H1 (cell line): ENCODE results near the gene GAK. TPM values are rescaled to one million over a fixed set of nuclear protein-coding genes. Genes with fewer than 3 reads are reported as not detected.

ENCODE experiments used
- CTCF ChIA-PET: fragments of 300-600 bp; sonication (Branson Sonifier 250); formaldehyde crosslinking; loops from one replicate; lab custom pipeline; 2021; ENCODE audit not compliant: partially characterized antibody; lab: Charles Lee
- POLR2A ChIA-PET: fragments of 300-600 bp; sonication (Branson Sonifier 250); formaldehyde crosslinking; loops from one replicate; lab custom pipeline; 2021; ENCODE audit warnings: inconsistent platforms; ENCODE audit not compliant: partially characterized antibody; lab: Charles Lee
- DNase-seq, 2 experiments: peaks; one replicate each; pipeline versions ENCODE4 v3.0.0 to v3.0.0-alpha.2; 2010 to 2022; ENCODE audit warnings: low spot score in 2 of 2, low read depth in 1 of 2, mixed read lengths in 1 of 2
- FAIRE-seq: peaks from 2 replicates; lab custom pipeline; 2011; peaks lifted over from hg19 to GRCh38; lab: Jason Lieb, UNC
- H2AFZ ChIP-seq: 2 replicates; pipeline ENCODE4 v1.8.1; 2012; ENCODE audit warnings: low read length, inconsistent platforms
- H2AK5ac ChIP-seq: 2 replicates; pipeline ENCODE4 v1.6.1; 2013; ENCODE audit warnings: low read depth, low read length
- H2BK120ac ChIP-seq: replicated peaks from 2 replicates; pipeline ENCODE3; 2013; ENCODE audit warnings: low read depth, low read length, inconsistent platforms
- H2BK12ac ChIP-seq: 2 replicates; pipeline ENCODE4 v1.6.1; 2013; ENCODE audit warnings: low read depth, low read length
- H2BK15ac ChIP-seq: 2 replicates; pipeline ENCODE4 v1.6.1; 2013; ENCODE audit warnings: low read length
- H2BK20ac ChIP-seq: 2 replicates; pipeline ENCODE4 v1.6.1; 2013; ENCODE audit warnings: low read length
- H2BK5ac ChIP-seq: 2 replicates; pipeline ENCODE4 v1.6.1; 2013; ENCODE audit warnings: low read depth, low read length
- H3K14ac ChIP-seq: 2 replicates; pipeline ENCODE4 v1.6.1; 2013; ENCODE audit warnings: inconsistent platforms; ENCODE audit not compliant: insufficient read length
- H3K18ac ChIP-seq: 2 replicates; pipeline ENCODE4 v1.6.1; 2013; ENCODE audit warnings: low read length; ENCODE audit errors: extremely low read depth
- H3K23ac ChIP-seq: 2 replicates; pipeline ENCODE4 v1.6.1; 2013; ENCODE audit warnings: inconsistent platforms; ENCODE audit not compliant: insufficient read length
- H3K23me2 ChIP-seq: 2 replicates; pipeline ENCODE4 v1.6.1; 2013; ENCODE audit warnings: low read depth, low read length
- H3K27ac ChIP-seq: 2 replicates; pipeline ENCODE4 v1.6.1; 2011; ENCODE audit warnings: low read depth, low read length, inconsistent platforms
- H3K27me3 ChIP-seq, 4 experiments: replicated peaks in 1 of 4; 1 replicate in 1 of 4; 2 replicates in 3 of 4; pipeline versions ENCODE4 v1.6.1 to v1.8.1; 2011 to 2013; ENCODE audit warnings: low read length in 3 of 4, mild to moderate bottlenecking in 3 of 4, inconsistent platforms in 2 of 4, mixed read lengths in 2 of 4, moderate library complexity in 1 of 4; ENCODE audit not compliant: control insufficient read depth in 3 of 4, insufficient read depth in 3 of 4; ENCODE audit errors: extremely low read depth in 1 of 4
- H3K36me3 ChIP-seq, 4 experiments: 2 replicates each; pipeline versions ENCODE4 v1.6.1 to v1.8.1; 2011 to 2013; ENCODE audit warnings: mild to moderate bottlenecking in 4 of 4, low read length in 3 of 4, moderate library complexity in 2 of 4, control low read depth in 1 of 4, inconsistent platforms in 1 of 4; ENCODE audit not compliant: insufficient read depth in 4 of 4, control insufficient read depth in 2 of 4
- H3K4ac ChIP-seq: replicated peaks from 2 replicates; pipeline ENCODE3; 2013; ENCODE audit warnings: low read length, low read depth, mixed read lengths, inconsistent platforms; ENCODE audit not compliant: insufficient read length
- H3K4me1 ChIP-seq, 4 experiments: replicated peaks in 1 of 4; 1 replicate in 1 of 4; 2 replicates in 3 of 4; pipeline versions ENCODE4 v1.6.1 to v1.8.1; 2011 to 2013; ENCODE audit warnings: low read length in 3 of 4, inconsistent platforms in 2 of 4, mixed read lengths in 1 of 4; ENCODE audit not compliant: insufficient read depth in 4 of 4, control insufficient read depth in 3 of 4
- H3K4me2 ChIP-seq, 2 experiments: 2 replicates each; pipeline versions ENCODE4 v1.6.1 to v1.8.1; 2011 to 2013; ENCODE audit warnings: low read depth in 2 of 2, low read length in 2 of 2, control low read depth in 1 of 2, inconsistent platforms in 1 of 2, mild to moderate bottlenecking in 1 of 2; ENCODE audit not compliant: insufficient read depth in 1 of 2
- H3K4me3 ChIP-seq, 4 experiments: fragments of 200-600, 300-600 bp in 1 of 4; sonication (generic), shearing (Covaris generic), sonication (Bioruptor Twin) in 1 of 4; 2 replicates each; pipeline versions ENCODE4 v1.5.1 to v1.8.1; 2011 to 2016; ENCODE audit warnings: low read length in 4 of 4, low read depth in 3 of 4, control low read depth in 2 of 4, inconsistent platforms in 2 of 4, mild to moderate bottlenecking in 2 of 4, mixed read lengths in 1 of 4, moderate library complexity in 1 of 4; ENCODE audit not compliant: insufficient read depth in 2 of 4; ENCODE audit errors: extremely low read depth in 1 of 4
- H3K56ac ChIP-seq: replicated peaks from 2 replicates; pipeline ENCODE3; 2013; ENCODE audit warnings: low read depth, mild to moderate bottlenecking, mixed read lengths, low read length, inconsistent platforms; ENCODE audit not compliant: insufficient read length
- H3K79me1 ChIP-seq: 2 replicates; pipeline ENCODE4 v1.6.1; 2013; ENCODE audit warnings: low read depth, low read length, control low read depth
- H3K79me2 ChIP-seq, 2 experiments: 2 replicates each; pipeline versions ENCODE4 v1.6.1 to v1.8.1; 2012 to 2013; ENCODE audit warnings: low read length in 2 of 2, mild to moderate bottlenecking in 2 of 2, inconsistent platforms in 1 of 2; ENCODE audit not compliant: insufficient read depth in 2 of 2, control insufficient read depth in 1 of 2
- H3K9ac ChIP-seq, 4 experiments: replicated peaks in 1 of 4; 1 replicate in 1 of 4; 2 replicates in 3 of 4; pipeline versions ENCODE4 v1.6.1 to v1.8.1; 2011 to 2013; ENCODE audit warnings: low read depth in 3 of 4, low read length in 3 of 4, control low read depth in 2 of 4, mild to moderate bottlenecking in 2 of 4, moderate library complexity in 2 of 4, inconsistent platforms in 1 of 4; ENCODE audit errors: extremely low read depth in 1 of 4
- H3K9me3 ChIP-seq, 2 experiments: 2 replicates each; pipeline versions ENCODE4 v1.6.1 to v1.8.1; 2012 to 2013; ENCODE audit warnings: mild to moderate bottlenecking in 2 of 2, moderate library complexity in 2 of 2, control low read depth in 1 of 2, inconsistent platforms in 1 of 2, low read depth in 1 of 2, low read length in 1 of 2, mixed read lengths in 1 of 2; ENCODE audit not compliant: insufficient read depth in 2 of 2
- H4K20me1 ChIP-seq, 2 experiments: replicated peaks in 1 of 2; 2 replicates each; pipeline versions ENCODE3 to v1.8.1; 2011 to 2013; ENCODE audit warnings: inconsistent platforms in 2 of 2, low read length in 2 of 2, mild to moderate bottlenecking in 1 of 2; ENCODE audit not compliant: insufficient read depth in 2 of 2, control insufficient read depth in 1 of 2
- H4K5ac ChIP-seq: 2 replicates; pipeline ENCODE4 v1.6.1; 2013; ENCODE audit warnings: low read length, low read depth, mixed read lengths, inconsistent platforms; ENCODE audit not compliant: insufficient read length
- H4K8ac ChIP-seq: 2 replicates; pipeline ENCODE4 v1.8.0; 2013; ENCODE audit warnings: mild to moderate bottlenecking, moderate library complexity, low read length, inconsistent platforms; ENCODE audit not compliant: insufficient read depth; ENCODE audit errors: extremely low read depth
- H4K91ac ChIP-seq: replicated peaks from 2 replicates; pipeline ENCODE3; 2013; ENCODE audit warnings: low read length, mixed read lengths, inconsistent platforms; ENCODE audit not compliant: insufficient read length
- ASH2L ChIP-seq: fragments of 200-600, 300-600 bp; sonication (generic); IDR thresholded peaks from one replicate; pipeline ENCODE4 v1.7.1; 2017; ENCODE audit warnings: low read length
- CBX8 ChIP-seq: fragments of 300-800, 300-1000 bp; sonication (generic); IDR thresholded peaks from 2 replicates; pipeline ENCODE4 v1.7.1; 2016; ENCODE audit warnings: low read depth, low read length, borderline replicate concordance
- CTBP2 ChIP-seq: IDR thresholded peaks from 2 replicates; pipeline ENCODE4 v1.7.0; 2011; ENCODE audit warnings: borderline replicate concordance, mild to moderate bottlenecking, moderate library complexity, mixed read lengths, low read length; ENCODE audit not compliant: insufficient read depth, insufficient read length
- EP300 ChIP-seq, 2 experiments: IDR thresholded peaks; 1 replicate in 1 of 2; 2 replicates in 1 of 2; pipeline ENCODE4 v1.6.1; 2011 to 2012; ENCODE audit warnings: low read depth in 2 of 2, low read length in 2 of 2, mild to moderate bottlenecking in 2 of 2, borderline replicate concordance in 1 of 2, inconsistent platforms in 1 of 2, moderate library complexity in 1 of 2
- MAFK ChIP-seq: IDR thresholded peaks from 2 replicates; pipeline ENCODE4 v1.6.1; 2012; ENCODE audit warnings: low read depth, mild to moderate bottlenecking, improper control_type of control experiment, low read length
- MAX ChIP-seq: IDR thresholded peaks from 2 replicates; pipeline ENCODE4 v1.6.1; 2012; ENCODE audit warnings: inconsistent platforms
- NANOG ChIP-seq: IDR thresholded peaks from 2 replicates; pipeline ENCODE4 v1.6.1; 2011; ENCODE audit warnings: low read length, low read depth, mild to moderate bottlenecking, inconsistent platforms; ENCODE audit not compliant: insufficient read depth, poor library complexity, severe bottlenecking
- RBBP5 ChIP-seq: IDR thresholded peaks from 2 replicates; pipeline ENCODE4 v1.7.1; 2012; ENCODE audit warnings: low read depth, mild to moderate bottlenecking, inconsistent platforms, low read length, moderate library complexity, borderline replicate concordance
- SP4 ChIP-seq: IDR thresholded peaks from 2 replicates; pipeline ENCODE4 v1.6.1; 2012; ENCODE audit warnings: low read length, inconsistent platforms
- SUZ12 ChIP-seq: fragments of 200-600 bp; sonication (generic); IDR thresholded peaks from 2 replicates; pipeline ENCODE4 v1.6.1; 2012; ENCODE audit warnings: mild to moderate bottlenecking, inconsistent platforms, low read length, moderate library complexity, mixed read lengths
- TEAD4 ChIP-seq: IDR thresholded peaks from 2 replicates; pipeline ENCODE4 v1.6.1; 2012; ENCODE audit warnings: low read depth, low read length, inconsistent platforms, mixed read lengths
- YY1 ChIP-seq: IDR thresholded peaks from 2 replicates; pipeline ENCODE4 v1.6.1; 2011; ENCODE audit warnings: low read depth, mild to moderate bottlenecking, low read length
- WGBS, 2 experiments: shearing (Covaris generic) in 1 of 2; methylation state at CpG; one replicate each; pipeline versions ENCODE4 v1.1.6 to v1.1.7; 2013 to 2015; ENCODE audit warnings: low lambda C conversion rate in 2 of 2, mixed read lengths in 2 of 2, inconsistent platforms in 1 of 2, low coverage in 1 of 2, missing lambda C conversion rate in 1 of 2; ENCODE audit not compliant: insufficient replicate concordance in 2 of 2, insufficient coverage in 1 of 2, insufficient read length in 1 of 2; ENCODE audit errors: extremely low coverage in 1 of 2, missing lambda C conversion rate in 1 of 2; 5-methylcytosine and 5-hydroxymethylcytosine counted together
- polyA plus RNA-seq, 7 experiments: library from polyadenylated mRNA; depleted of rRNA in 3 of 7; stranded (reverse) in 5 of 7; unstranded in 2 of 7; fragments of >200 nt in 5 of 7; fragments of 200-250 nt in 2 of 7; gene quantifications; 1 replicate in 5 of 7; 2 replicates in 1 of 7; 4 replicates in 1 of 7; pipeline versions ENCODE4 v1.2.1 to v1.2.3, GENCODE V29; 2011 to 2013; ENCODE audit warnings: missing spikeins in 2 of 7, mixed read lengths in 2 of 7
- total RNA-seq: library from RNA; stranded (reverse); fragmentation: NEBNext Ultra II Directional; extraction: Animal tissue kit (Norgen Biotek cat#: 25700); gene quantifications from 2 replicates; pipeline ENCODE4 v1.2.1, GENCODE V29; 2021

GAK gene
- total and polyA plus RNA-seq, 2 of the 8 experiments (the other 6 are each of a cell fraction or from before 2014, with no cell fraction given): 31.5 to 70.8 TPM

GRCh38 chr4:958696-959337, 26.7 kb upstream of the GAK start:
- H3K27ac ChIP-seq: no peak overlapping the region
- CTCF ChIA-PET: interaction anchor here (1.4 to 1.6 kb wide), 2 partner anchors 9 to 10 kb away, joined by 3 to 4 read pairs; no protein-coding TSS in a partner anchor

More at GRCh38 chr4:958696-959337, 26.7 kb upstream of the GAK start:
- H3K4me1 ChIP-seq: no peaks in the 10 kb centered on the region; a peak in 1 of 7 replicates
- peaks cover 0 to 5% of the 10 kb centered on the region in 2 experiments for H4K20me1 ChIP-seq
- no peak overlapping the region for H4K8ac ChIP-seq
- no peak overlapping the region for H3K56ac ChIP-seq
- no peak overlapping the region for H2AFZ ChIP-seq
- no peak overlapping the region for H4K5ac ChIP-seq
- no peak overlapping the region for H2BK12ac ChIP-seq
- no peak overlapping the region for H3K4ac ChIP-seq
- no peak overlapping the region for H3K14ac ChIP-seq
- no peaks in the 10 kb centered on the region for H3K79me2 ChIP-seq
- H3K23ac ChIP-seq: no peak overlapping the region
- POLR2A ChIA-PET: interaction anchor here (1.2 to 1.6 kb wide), 4 partner anchors 10 to 76 kb away, joined by 3 to 4 read pairs (median 4); no protein-coding TSS in a partner anchor
- no peak overlapping the region for H2BK15ac ChIP-seq
- H3K27me3 ChIP-seq: no peaks in the 10 kb centered on the region
- no peak overlapping the region for H2BK120ac ChIP-seq
- no peaks in the 10 kb centered on the region for H3K79me1 ChIP-seq
- H4K91ac ChIP-seq: no peak overlapping the region
- no peak for DNase-seq
- H3K18ac ChIP-seq: no peak overlapping the region
- no peak overlapping the region for H3K9ac ChIP-seq
- H3K36me3 ChIP-seq: no peaks in the 10 kb centered on the region
- no peak overlapping the region for H2BK5ac ChIP-seq
- FAIRE-seq: no peak
- no peak overlapping the region for H2AK5ac ChIP-seq
- WGBS, 2 experiments: 90% methylated on average over 17 of the region's 17 CpGs; no CpG with 5 or more reads in 1 of the 2 experiments
- TF ChIP-seq SUZ12 (no peak), CBX8 (no peak), SP4 (no peak), MAX (no peak), CTBP2 (no peak), EP300 (IDR thresholded peaks at IDR 0.05; ENCODE audit: borderline replicate concordance in 1 of 2, low read depth in 2 of 2, low read length in 2 of 2) (no peak), TEAD4 (no peak), ASH2L (no peak), MAFK (no peak), RBBP5 (no peak), NANOG (no peak), YY1 (no peak)
- H3K9me3 ChIP-seq: no peaks in the 10 kb centered on the region
- no peak overlapping the region for H3K4me3 ChIP-seq
- no peaks in the 10 kb centered on the region for H3K23me2 ChIP-seq
- no peak overlapping the region for H2BK20ac ChIP-seq
- H3K4me2 ChIP-seq: no peak overlapping the region
